ENCODE measurements around the gene BCAP31.
"Not testable (repeated sequence)": the region's sequence is repeated elsewhere in the genome, so short reads cannot be mapped to it uniquely, and the experiment has no call there.

The BCAP31 gene

DNA sequence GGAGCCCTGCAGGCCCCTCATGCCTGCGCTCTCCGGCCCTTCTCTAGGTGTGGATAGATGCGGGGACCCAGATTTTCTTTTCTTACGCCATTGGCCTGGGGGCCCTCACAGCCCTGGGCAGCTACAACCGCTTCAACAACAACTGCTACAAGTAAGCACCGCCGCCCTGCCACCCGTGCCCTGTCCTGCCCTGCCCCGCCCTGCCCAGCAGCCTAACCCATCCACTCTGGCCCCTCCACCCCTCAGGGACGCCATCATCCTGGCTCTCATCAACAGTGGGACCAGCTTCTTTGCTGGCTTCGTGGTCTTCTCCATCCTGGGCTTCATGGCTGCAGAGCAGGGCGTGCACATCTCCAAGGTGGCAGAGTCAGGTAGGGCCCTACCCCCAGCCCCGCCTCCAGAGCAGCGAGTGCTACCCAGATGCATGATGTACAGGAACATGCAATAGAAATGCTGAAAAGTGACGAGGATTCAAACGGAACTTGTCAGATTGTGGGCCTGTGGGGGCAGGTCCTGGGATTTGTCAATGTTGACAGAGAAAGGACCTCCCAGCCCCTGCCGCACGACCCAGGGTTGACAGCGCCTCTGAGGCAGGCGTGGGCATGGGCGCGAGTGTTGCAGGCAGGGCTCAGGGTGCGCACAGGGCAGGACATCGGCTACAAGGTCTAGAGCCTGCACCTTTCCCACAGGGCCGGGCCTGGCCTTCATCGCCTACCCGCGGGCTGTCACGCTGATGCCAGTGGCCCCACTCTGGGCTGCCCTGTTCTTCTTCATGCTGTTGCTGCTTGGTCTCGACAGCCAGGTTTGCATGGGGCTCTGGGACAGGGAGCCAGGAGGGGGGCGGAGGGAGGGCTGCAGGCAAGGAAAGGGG lies 30.7 kb downstream of the BCAP31 start:
- no peak for ATAC-seq

DNA sequence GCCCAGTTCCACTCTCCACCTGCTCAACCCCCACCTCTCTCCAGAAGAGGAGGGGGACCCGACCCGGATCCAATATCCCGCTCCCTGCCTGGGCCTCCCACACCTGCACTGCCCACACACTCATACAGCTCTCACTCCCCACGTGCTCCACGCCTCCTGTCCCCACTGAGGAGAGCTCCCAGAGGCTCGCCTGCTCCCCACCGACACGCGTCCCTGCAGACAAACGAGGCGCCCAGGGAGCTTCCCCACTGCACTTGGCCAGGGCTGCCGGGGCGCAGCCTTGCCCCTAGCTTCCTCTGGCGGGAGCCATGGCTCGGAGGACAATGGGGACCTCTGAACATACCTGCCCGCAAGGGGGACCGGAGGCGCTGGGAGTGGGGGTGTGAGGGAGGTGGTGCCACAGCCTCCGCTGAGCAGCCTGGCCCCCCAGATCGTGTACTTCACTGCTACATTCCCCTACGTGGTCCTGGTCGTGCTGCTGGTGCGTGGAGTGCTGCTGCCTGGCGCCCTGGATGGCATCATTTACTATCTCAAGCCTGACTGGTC lies 31.5 kb downstream of the BCAP31 start:
- no peak for ATAC-seq

DNA sequence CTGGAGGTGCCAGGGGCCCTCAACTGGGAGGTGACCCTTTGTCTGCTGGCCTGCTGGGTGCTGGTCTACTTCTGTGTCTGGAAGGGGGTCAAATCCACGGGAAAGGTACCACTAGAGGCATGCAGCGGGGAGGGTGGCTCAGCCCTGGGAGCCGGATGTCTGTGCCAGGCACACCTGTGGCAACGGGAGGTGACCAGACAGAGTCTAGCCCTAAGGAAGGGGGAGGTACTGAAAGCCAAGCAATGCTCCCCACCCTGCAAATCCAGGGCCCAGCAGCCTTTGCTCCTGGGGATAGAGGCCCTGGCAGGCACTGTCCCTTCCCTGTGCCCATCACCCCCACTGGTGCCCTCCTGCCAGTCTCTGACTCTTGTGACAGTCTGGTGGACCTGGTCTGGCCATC lies 32.2 kb downstream of the BCAP31 start:
- no peak for ATAC-seq

DNA sequence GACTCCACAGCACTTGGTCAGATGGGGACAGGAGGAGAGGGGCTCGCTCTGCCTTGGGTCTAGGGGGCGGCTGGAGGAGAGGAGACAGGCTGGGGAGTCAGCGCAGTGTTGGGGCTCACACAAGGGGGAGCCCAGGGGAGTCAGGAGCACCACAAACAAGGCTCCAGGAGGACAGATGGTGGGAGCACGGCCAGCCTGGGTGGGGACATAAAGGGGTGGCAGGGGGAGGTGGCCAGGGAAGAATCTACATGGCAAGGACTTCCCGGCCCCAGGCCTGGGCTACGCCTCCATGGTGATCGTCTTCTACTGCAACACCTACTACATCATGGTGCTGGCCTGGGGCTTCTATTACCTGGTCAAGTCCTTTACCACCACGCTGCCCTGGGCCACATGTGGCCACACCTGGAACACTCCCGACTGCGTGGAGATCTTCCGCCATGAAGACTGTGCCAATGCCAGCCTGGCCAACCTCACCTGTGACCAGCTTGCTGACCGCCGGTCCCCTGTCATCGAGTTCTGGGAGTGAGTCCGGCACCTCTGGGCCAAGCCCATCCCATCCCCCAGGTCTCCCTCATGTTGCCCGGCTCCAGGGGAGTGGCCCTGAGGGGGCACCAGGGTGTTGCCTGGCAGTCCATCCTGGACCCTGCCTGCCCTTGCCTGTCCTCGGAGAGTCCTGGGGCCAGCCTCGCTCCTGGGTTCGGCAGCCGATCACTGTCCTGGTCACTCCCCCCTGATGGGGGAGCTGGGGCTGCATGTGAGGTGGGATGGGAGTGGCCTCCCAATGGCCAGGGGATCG lies 33.0 kb downstream of the BCAP31 start:
- not testable (repeated sequence) for ATAC-seq

DNA sequence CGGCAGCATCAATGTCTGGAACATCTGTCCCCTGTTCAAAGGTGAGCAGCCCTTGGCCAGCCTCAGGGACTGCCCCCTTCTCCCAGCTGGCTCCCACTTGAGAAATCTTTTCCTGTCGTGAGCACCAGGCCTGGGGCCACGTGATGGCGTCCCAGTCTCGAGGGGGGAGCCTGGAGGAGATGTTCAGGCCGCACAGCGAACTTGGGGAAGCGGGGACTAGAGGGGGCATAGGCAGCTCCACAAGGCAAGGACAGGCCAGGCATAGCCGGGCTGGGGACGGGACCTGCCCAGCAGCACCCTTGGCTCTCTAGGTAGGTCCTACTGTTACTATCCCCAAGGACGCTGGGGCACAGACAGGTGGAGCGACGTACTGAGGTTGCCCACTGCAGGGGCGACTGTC lies 33.7 kb downstream of the BCAP31 start:
- ATAC-seq, result no peak

DNA sequence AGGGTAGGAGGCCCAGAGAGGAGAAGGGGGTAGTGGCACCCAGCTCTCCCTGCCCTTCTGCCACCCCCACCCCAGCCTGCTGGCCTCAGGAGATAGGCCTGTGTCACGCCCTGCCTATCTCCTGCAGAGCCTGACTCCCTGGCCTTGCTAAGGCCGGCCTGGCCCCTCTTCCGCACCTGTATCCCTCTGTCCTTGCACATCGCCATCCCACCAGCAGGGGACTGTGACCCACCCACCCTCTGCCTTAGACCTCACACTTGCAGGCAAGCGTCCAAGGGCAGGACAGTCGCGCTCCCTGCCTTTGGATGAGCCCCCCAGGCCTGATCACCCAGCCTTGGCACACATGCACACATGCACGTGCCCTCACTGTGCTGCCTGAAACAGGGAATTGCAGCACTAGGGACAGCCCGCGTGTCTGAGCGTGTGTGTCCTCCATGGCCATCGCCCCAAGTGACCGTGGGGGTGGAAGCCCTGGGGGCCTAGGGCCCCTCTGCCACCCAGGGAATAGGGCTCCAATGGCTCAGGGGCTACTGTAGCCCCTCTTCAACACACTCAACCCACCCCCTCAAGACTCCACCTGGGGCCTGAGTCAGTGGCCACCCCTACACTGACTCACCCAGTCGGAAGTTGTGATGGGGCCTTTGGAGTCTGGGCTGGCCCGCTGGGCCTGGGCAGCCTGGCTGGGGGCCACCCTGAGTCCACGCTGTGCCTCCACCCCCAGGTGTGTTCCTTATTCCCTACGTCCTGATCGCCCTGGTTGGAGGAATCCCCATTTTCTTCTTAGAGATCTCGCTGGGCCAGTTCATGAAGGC lies 34.3 kb downstream of the BCAP31 start:
- no peak for ATAC-seq

DNA sequence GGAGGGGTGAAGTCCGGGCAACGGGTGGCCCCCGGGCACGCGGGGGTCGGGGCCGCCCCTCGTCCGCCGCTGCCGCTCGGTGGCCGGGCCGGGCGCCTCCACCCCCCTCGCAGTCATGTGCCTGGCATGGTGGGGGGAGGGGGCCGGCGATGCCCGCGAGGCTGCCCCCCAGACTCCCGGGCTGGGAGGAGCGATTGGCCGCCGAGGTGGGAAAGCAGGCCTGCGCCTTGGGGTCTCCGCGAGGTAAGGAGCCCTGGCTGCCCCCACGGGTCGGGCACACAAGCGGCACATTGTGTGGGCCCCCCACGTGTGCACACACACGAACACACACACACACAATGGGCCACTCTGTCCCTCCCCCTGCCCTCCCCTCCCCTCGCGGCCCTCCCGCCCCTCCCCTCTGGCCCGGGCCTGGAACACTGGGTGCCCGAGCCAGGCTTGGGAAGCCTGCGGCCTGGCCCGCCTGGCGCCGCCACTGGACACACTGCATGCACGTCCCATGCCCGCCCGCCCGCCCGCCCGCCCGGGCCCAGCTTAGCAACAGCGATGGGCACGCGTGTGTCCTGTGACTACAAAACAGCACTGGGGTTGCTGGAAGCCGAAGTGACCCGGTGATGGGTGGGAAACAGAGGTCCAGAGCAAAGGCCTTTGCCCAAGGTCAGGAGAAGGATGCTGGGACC lies 35.1 kb downstream of the BCAP31 start:
- no peak for ATAC-seq

DNA sequence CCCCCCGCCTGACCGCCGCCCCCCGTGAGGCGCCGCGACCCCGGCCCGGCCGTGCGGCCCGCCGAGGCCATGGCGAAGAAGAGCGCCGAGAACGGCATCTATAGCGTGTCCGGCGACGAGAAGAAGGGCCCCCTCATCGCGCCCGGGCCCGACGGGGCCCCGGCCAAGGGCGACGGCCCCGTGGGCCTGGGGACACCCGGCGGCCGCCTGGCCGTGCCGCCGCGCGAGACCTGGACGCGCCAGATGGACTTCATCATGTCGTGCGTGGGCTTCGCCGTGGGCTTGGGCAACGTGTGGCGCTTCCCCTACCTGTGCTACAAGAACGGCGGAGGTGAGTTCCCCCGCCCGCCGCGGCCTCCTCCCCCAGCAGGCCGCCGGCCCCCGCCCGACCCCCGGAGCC lies 35.7 kb downstream of the BCAP31 start:
- no peak for ATAC-seq

DNA sequence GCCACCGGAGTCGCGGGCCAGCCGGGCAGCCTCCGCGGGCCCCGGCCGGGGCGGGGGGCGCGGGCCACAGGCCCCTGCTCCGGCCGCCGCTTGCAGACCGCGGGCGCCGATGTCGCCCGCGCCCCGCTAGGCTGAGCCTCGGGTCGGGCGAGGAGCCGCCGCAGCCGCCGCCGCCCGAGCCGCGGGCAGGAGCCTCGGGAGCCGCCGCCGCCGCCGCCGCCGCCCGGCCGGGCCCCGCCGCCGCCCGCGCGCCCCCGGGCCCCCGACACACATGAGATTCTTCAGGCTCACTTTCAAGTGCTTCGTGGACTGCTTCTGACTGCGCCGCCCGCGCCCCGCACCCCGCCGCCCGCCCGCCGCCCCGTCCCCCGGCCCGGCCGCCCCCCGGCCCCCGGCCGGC lies 36.1 kb downstream of the BCAP31 start:
- peak; percentile 18 to 29 for ATAC-seq

DNA sequence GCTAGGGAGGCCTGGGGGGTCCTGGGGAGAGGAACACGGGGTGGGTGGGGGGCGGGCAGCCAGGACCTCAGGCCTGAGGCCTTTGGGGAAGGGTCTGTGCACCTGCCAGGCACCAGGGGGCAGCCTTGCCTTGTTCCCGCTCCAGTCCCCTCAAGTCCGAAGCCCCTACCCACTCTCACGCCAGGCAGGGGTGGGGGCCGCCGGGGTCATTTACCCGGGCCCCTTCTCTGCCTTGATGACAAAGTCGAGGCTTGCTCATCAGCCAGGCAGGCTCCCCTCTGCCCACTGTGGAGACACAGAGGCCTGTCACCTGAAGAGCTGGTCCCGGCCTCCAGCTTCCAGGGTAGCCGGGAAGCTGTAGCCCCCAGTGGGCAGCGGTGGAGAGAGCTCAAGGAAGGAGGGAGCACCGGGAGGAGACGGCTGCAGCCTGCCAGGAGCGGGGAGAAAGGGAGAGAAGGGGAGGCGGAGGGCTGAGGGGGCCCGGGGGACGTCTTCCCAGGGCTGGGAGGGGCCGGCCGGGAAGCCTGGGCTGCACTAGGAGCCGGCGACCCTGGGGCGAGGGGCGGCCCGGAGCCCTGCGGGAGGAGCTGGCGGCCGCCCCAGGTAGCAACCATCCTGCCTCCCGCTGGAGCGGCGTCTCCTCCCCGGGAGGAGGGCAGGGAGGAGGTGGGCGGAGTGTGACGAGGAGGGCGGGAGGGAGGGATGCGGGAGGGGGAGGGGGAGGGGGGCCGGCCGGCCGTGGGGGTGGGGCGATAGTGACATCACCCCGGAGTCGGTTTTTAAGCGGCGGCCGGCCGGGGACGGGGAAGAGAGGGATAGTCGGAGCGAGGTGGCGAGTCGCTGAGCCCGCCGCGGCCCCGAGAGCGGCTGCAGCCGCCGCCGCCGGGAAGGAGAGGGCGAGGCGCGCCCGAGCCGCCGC lies 36.8 kb downstream of the BCAP31 start, which contains the start of gene SLC6A8:
TSS of gene SLC6A8 (plus strand) at position 806 of the 919 bp plus-strand sequence. CDS start 649 bp downstream, outside the sequence.
- ATAC-seq, result peak; percentile 24 to 39

DNA sequence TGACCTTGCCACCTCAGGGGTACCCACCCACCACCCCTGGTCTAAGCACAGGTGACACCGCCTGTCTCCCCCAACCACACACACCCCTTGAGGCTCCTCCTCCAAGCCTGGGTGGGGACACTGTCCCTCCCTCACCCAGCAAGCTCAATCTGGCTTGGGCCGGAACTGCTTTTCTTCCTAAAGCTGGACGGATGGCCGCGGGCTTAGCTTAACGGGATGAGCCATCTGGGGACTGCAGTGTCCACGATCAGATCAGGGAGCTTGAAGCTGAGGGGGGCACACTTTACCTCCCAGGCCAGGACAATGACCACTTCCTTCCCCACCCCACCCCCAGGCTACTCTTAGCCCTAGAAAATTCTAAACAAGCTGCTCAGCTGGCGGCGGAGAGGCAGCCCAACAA lies 37.5 kb downstream of the BCAP31 start:
- ATAC-seq, result no peak

DNA sequence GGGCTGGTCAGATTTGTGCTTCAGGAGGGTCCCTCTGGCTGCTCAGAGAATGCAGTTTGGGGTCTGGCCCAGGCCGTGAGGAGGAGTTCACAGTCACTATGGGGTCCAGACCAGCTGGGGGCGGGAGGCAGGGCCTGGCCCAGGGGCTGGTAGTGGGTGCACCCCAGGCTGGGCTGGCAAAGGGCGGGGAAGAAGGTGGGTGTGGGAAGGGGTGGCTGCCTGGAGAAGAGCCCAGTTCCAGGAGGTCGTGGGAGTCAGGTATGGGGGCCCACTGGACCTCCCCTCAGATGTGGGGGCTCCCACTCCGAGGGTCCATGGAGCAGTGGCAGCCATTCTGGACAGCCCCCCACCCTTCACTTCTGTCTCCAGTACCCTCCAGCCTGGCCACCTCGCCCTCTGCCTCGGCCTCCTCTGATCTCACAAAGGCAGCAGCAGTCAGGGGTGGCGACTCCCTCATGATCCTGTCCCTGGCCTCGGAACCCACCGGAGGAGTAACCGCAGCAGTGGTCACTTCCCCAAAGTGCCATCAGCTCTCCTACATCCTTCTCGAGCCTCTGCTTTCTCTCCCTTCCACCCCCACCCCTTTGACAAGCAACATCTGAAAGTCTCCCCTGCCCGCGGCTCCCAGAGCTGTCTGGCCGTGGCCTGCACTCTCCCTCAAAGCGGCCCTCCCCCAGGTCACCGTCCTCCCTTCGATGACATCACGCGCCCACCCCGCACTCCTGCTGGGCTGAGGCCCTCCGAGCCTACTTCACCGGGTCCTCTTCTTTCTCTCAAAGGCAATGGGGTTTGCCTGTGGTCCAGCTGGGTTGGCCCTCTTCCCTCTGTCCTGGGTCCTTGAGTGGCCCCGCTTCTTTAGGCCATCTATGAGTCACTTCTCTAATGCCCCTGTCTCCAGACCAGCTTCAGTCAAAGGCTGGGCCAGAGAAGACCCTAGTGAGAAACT lies 38.2 kb downstream of the BCAP31 start:
- no peak for ATAC-seq

DNA sequence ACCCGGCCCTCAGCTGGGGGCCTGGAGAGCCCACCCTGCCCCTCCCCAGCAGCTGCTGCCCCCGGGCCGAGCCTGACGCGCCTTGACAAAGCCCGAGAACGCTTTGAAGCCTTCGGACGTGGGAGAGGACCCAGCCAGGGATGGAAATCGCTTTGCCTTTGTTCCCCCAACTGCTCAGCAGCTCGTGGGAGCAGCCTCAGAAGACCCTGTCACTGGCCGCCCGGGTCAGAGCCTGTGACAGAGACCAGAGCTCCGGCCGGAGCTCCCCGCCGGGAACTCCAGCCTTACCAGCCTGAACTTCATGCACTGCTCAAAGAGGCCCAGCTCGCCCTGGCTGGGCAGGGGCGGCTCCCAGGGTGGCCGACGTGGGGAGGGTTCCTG lies 39.0 kb downstream of the BCAP31 start:
- no peak for ATAC-seq

DNA sequence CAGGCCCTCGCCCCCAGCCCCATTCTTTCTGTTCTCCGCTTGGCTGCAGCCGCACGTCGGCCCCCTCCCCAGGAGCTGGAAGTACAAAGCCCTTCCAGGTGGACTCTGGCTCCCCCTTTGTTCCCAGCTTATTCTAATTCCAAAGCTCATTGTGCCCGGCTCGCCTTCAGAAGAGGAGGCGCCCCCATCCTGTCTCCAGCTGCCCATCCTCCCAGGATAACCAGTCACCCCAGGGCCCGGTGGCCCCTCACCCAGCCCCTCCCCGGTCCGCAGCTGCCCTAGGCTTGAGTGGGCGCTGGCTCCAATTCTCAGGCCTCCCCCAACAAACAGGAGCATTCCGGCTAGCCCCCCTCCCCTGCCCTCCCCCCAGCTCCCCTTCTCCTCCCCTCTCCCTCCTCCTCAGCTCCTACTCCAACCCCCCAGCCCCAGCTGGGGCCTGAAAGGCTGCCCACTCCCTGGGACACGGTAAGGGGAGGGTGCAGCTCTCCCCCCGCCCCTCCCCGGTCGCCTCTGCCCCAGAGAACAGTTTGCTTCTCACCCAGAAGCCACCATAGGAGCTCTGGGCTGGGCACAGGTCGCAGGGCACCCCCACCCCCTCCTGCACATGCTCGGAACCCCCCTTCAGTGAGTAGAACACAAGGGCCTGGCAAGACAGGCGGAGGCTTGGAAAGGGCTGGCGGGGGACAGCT lies 39.6 kb downstream of the BCAP31 start:
- no peak for ATAC-seq

DNA sequence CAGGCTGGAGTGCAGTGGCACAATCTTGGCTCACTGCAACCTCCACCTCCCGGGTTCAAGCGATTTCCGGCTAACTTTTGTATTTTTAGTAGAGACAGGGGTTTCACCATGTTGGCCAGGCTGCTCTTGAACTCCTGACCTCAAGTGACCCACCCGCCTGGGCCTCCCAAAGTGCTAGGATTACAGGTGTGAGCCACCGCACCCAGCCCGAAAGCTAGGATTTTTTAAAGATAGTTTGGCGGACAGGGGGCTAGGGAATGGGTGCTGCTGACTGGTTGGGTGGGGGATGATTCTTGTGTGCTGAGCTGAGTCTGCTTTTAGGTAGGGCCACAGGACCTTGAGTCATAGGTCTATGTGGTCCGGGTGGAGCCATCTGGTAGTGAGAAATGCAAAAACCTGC lies 40.7 kb downstream of the BCAP31 start:
- ATAC-seq, result not testable (repeated sequence)

DNA sequence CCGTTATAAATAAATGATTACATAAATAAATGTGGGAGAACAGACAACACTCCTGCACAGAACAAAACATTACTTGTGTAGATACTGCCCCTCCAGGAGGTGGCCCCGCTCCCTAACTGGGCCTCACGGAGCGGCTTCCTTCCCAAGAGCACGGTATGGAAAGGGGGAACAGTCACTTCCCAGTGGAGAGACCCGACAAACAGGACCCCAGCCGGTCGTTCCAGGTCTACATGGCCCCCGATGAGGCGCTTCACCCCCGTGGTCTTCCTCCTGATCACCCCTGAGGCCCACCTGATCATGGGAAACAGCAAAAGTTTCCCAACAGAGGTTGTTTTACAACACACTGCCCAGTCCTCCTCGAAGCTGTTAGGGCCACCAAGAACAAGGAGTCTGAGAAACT lies 43.0 kb downstream of the BCAP31 start:
- ATAC-seq, result no peak

DNA sequence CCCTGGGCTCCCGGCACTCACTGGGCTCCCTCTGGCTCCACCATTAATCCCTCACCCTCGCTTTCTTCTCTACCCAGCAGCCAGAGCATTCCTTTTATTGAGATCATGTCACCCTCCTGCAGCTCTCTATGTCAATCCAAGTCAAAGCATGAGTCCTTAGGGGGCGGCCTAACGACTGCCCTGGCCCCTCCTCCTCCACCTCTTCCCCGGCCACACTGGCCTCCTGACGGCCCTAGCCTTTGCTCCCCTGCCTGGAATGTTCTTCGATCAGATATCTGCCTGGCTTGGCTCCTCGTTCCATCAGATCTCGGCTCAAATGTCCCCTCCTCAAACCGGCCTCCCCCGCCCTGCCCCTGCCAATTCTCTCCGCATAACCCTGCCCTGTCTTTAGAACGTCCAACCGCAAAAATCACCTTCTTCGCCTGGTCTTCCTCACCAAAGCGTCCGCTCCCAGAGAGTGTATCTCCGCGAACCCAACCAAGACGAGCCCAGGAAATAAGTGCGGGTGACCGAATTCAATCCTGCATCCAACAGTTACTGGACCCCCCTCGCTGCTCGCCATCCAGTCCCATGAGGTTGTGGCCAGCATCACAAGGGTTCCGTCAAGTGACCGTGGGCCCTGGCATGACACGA lies 49.9 kb downstream of the BCAP31 start:
- no peak for ATAC-seq

DNA sequence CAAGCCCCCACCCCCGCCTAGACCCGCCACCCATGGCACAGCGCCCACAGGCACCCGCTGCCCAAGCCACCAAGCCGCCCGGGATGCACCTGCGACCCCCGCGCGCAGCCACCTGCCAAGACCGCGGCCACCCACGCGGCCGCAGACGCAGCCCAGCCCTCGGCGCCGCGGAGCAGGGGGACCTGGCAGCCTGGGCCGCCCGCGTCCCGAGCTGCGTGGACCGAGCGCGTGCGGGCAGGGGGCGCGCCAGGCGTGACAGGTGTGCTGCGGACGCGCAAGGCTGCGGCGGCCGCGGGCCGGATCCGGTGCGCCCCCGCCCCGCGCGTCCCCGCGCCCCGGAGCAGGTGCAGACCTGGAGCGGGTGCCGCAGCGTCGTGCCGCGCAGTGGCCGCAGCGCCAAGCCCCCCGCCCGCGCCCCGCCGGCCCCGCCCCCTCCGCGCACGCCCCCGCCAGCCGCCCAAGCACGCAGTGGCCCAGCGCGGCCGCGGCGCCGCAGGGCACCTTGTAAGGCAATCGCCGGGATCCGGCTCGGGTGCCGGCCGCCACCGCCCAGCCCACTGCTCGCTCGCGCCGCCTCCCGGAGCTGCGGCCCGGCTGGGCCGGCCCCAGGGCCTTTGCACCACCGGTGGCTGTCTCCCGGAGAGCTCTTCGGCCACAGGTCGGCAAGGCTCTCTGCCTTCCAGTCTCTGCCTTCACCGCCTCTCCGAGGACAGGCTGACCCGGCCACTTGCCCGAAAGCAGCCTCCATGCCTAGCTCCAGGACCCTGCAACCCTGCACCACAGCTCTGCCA lies 50.6 kb downstream of the BCAP31 start, which contains the start of gene PNCK:
TSS of gene PNCK (minus strand) at position 386 of the 791 bp plus-strand sequence. CDS start 737 bp downstream, outside the sequence.
- ATAC-seq, result no peak

Measured in activated CD4-positive, CD25-positive, alpha-beta regulatory T cell treated with anti-CD3 and anti-CD28 coated beads, Interleukin-2, amount 50 U/mL, for 24 hours (primary cell).